Mesothelial cell of epicardium (in vitro differentiated cells): ENCODE measurements around the gene ADIRF. TPM values are rescaled to one million over a fixed set of nuclear protein-coding genes. Genes with fewer than 3 reads are reported as not detected.
"Not testable (repeated sequence)": the region's sequence is repeated elsewhere in the genome, so short reads cannot be mapped to it uniquely, and the experiment has no call there.

Experiments used
- DNase-seq, 2 experiments: peaks; one replicate each; pipeline ENCODE4 v3.0.0; 2021; ENCODE audit warnings: low spot score in 2 of 2; ENCODE audit not compliant: unreplicated experiment in 2 of 2
- H3K27ac Mint-ChIP-seq: 2 replicates; pipeline ENCODE4 v1.8.0; 2021; ENCODE audit warnings: mixed read lengths
- H3K27me3 Mint-ChIP-seq: 2 replicates; pipeline ENCODE4 v1.8.0; 2021; ENCODE audit warnings: low read depth, mixed read lengths
- H3K36me3 Mint-ChIP-seq: 2 replicates; pipeline ENCODE4 v1.8.0; 2021; ENCODE audit warnings: mixed read lengths
- H3K4me1 Mint-ChIP-seq: 2 replicates; pipeline ENCODE4 v1.8.0; 2021; ENCODE audit warnings: mixed read lengths
- H3K4me3 Mint-ChIP-seq: 2 replicates; pipeline ENCODE4 v1.8.0; 2021; ENCODE audit warnings: mild to moderate bottlenecking, moderate library complexity, mixed read lengths
- H3K9me3 Mint-ChIP-seq: 2 replicates; pipeline ENCODE4 v1.8.0; 2021; ENCODE audit warnings: mixed read lengths
- total RNA-seq: library from RNA; stranded (reverse); gene quantifications from 3 replicates; pipeline ENCODE4 v1.2.1, GENCODE V29; 2021
- TF ChIP-seq, protein P1 (sequence below): fragments of 200-600 bp; sonication (generic); IDR thresholded peaks from one replicate; pipeline ENCODE4 v1.5.0; 2021; ENCODE audit warnings: antibody characterized with exemption; ENCODE audit not compliant: unreplicated experiment

ADIRF gene
- total RNA-seq, 1 donor from 2014 or later: not detected

- H3K27ac Mint-ChIP-seq: no peak overlapping the region
Measured at GRCh38 chr10:86992456-86992855, 24.2 kb downstream of the ADIRF start.

DNA sequence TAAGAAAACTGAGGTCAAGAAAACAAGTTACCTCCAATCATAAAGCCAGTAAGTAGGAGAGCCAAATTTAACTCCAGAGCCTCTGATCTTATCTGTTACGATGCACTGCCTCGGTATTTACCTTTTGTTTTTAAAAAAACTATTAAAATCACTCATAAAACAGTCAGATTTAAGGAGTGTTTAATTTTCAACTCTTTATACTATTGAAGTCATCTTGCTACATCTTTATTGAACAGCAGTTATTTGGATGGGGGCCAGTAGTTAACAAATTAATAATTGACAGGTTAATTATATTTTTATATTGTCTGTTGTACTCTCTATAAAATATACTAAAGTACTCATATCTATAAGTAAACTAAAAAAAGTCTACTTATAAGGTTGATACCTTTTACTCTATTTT lies 24.6 kb downstream of the ADIRF start:
- no peak for DNase-seq
- H3K4me1 Mint-ChIP-seq: peaks cover 10% of the 10 kb centered on the region
- H3K27ac Mint-ChIP-seq: no peak overlapping the region
- no peaks in the 10 kb centered on the region for H3K27me3 Mint-ChIP-seq
- H3K4me3 Mint-ChIP-seq: no peak overlapping the region
- no peaks in the 10 kb centered on the region for H3K36me3 Mint-ChIP-seq
- TF ChIP-seq, protein P1, sequence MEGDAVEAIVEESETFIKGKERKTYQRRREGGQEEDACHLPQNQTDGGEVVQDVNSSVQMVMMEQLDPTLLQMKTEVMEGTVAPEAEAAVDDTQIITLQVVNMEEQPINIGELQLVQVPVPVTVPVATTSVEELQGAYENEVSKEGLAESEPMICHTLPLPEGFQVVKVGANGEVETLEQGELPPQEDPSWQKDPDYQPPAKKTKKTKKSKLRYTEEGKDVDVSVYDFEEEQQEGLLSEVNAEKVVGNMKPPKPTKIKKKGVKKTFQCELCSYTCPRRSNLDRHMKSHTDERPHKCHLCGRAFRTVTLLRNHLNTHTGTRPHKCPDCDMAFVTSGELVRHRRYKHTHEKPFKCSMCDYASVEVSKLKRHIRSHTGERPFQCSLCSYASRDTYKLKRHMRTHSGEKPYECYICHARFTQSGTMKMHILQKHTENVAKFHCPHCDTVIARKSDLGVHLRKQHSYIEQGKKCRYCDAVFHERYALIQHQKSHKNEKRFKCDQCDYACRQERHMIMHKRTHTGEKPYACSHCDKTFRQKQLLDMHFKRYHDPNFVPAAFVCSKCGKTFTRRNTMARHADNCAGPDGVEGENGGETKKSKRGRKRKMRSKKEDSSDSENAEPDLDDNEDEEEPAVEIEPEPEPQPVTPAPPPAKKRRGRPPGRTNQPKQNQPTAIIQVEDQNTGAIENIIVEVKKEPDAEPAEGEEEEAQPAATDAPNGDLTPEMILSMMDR: no peak
- no peaks in the 10 kb centered on the region for H3K9me3 Mint-ChIP-seq

More at GRCh38 chr10:86992456-86992855, 24.2 kb downstream of the ADIRF start:
- no peak overlapping the region for H3K4me3 Mint-ChIP-seq
- no peaks in the 10 kb centered on the region for H3K27me3 Mint-ChIP-seq
- no peaks in the 10 kb centered on the region for H3K9me3 Mint-ChIP-seq
- TF ChIP-seq, protein P1: no peak
- H3K4me1 Mint-ChIP-seq: peaks cover 10% of the 10 kb centered on the region
- H3K36me3 Mint-ChIP-seq: no peaks in the 10 kb centered on the region
- DNase-seq: no peak

DNA sequence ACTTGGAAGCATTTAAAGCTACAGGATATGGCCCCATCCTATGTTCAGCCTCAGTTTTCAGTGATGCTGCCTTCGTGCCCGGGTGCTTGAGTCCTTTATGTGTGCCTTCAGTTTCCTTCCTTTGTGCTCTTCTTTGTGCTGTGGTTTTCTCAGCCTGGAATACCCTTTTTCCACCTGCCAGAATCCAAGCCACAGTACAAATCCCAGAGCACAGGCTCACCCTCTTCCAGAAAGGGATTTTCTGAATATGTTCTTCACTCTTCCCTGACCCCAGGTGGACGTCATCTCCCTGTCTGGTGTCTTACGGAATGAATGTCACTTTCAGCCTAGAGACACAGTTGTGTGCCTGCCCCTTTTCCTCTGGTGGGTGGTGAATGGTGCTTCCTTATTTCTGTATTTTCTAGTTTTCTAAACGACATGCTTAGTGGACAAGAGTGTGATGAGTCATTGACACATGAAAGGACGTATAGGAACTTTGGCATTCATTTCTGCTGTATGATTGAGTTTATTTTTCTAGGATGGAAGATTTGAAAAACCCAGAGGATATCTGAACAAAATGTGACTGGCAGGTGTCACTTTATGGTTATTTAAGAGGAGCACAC lies 31.6 kb downstream of the ADIRF start:
- H3K27ac Mint-ChIP-seq, DNase-seq, H3K27me3 Mint-ChIP-seq, H3K9me3 Mint-ChIP-seq, H3K36me3 Mint-ChIP-seq, H3K4me1 Mint-ChIP-seq, H3K4me3 Mint-ChIP-seq: not testable (repeated sequence)

- Mint-ChIP-seq H3K36me3 (no peaks in the 10 kb centered on the region), H3K27me3 (no peaks in the 10 kb centered on the region), H3K4me1 (no peaks in the 10 kb centered on the region), H3K4me3 (no peak overlapping the region), H3K9me3 (no peaks in the 10 kb centered on the region), H3K27ac (no peak overlapping the region)
- DNase-seq: no peak
- TF ChIP-seq, protein P1: no peak
Measured at GRCh38 chr10:87000491-87000890, 32.2 kb downstream of the ADIRF start.

DNA sequence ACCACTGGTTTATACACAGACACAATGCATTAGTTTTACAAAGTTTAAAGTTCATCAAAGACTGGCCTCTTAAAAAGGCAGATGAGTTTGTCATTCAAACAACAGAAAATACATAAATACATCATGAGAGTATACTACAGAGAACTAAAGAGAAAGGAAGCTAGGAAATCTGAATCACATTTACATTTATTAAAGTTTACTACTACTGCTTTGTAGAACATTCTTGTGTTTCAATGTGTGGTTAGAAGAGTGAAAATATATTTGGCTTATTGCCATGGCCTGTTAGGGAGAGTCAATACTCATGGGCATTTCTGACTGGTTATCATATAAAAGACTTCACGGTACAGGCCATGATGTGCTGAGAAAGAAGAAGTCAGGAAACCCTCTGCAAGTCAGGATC lies 38.8 kb downstream of the ADIRF start:
- H3K36me3 Mint-ChIP-seq, H3K27me3 Mint-ChIP-seq, DNase-seq, H3K9me3 Mint-ChIP-seq, H3K4me1 Mint-ChIP-seq, H3K4me3 Mint-ChIP-seq, H3K27ac Mint-ChIP-seq: not testable (repeated sequence)

DNA sequence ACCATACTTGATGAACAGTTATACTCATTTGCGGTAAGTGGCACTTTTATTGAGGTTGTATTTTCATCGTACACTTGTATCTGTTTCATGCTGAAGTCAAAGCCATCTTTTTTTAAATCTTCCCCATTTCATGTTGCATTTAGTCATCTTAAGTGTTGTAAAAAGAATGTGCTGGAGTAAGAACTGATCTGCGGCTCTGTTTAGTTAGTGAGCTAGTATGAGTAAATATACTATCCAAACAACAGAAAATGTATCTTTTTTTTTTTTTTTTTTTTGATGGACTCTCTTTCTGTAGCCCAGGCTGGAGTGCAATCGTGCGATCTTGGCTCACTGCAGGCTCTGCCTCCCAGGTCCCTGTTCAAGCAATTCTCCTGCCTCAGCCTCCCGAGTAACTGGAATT lies 39.4 kb downstream of the ADIRF start:
- H3K4me1 Mint-ChIP-seq, H3K27ac Mint-ChIP-seq, H3K4me3 Mint-ChIP-seq, H3K36me3 Mint-ChIP-seq, H3K9me3 Mint-ChIP-seq, DNase-seq, H3K27me3 Mint-ChIP-seq: not testable (repeated sequence)

DNA sequence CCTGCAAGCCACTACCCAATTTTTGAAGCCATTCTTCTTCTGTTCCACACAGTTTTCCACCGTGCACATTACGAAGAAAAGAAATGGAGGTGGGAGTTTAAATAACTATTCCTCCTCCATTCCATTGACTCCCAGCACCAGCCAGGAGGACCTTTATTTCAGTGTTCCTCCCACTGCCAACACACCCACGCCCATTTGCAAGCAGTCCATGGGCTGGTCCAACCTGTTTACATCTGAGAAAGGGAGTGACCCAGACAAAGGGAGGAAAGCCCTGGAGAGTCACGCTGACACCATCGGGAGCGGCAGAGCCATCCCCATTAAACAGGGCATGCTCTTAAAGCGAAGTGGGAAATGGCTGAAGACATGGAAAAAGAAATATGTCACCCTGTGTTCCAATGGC lies 40.0 kb downstream of the ADIRF start:
- not testable (repeated sequence) for H3K4me3 Mint-ChIP-seq, H3K27me3 Mint-ChIP-seq, DNase-seq, H3K36me3 Mint-ChIP-seq, H3K27ac Mint-ChIP-seq, H3K9me3 Mint-ChIP-seq, H3K4me1 Mint-ChIP-seq

GRCh38 chr10:87009134-87009696 lies 40.9 kb downstream of the ADIRF start:
- H3K9me3 Mint-ChIP-seq, H3K36me3 Mint-ChIP-seq, H3K27ac Mint-ChIP-seq, H3K4me1 Mint-ChIP-seq, DNase-seq, H3K27me3 Mint-ChIP-seq, H3K4me3 Mint-ChIP-seq: not testable (repeated sequence)

DNA sequence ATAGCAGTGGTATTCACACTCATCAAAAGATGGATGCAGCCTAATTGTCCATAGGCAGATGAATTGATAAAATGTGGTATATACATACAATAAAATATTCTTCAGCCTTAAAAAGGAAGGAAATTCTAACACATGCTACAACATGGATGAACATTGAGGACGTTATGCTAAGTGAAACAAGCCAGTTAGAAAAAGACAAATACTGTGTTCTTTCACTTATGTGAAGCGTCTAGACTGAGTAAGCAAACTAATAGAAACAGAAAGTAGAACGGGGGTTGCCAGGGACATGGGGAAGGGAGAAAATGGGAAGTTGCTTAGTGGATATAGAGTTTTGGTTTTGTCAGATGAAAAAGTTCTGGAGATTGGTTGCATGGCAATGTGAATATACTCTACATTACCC lies 45.2 kb downstream of the ADIRF start:
- DNase-seq, H3K27ac Mint-ChIP-seq, H3K9me3 Mint-ChIP-seq, H3K4me3 Mint-ChIP-seq, H3K4me1 Mint-ChIP-seq, H3K27me3 Mint-ChIP-seq, H3K36me3 Mint-ChIP-seq: not testable (repeated sequence)

GRCh38 chr10:87014986-87015716 lies 46.9 kb downstream of the ADIRF start:
- not testable (repeated sequence) for DNase-seq, H3K36me3 Mint-ChIP-seq, H3K9me3 Mint-ChIP-seq, H3K4me1 Mint-ChIP-seq, H3K27me3 Mint-ChIP-seq, H3K27ac Mint-ChIP-seq, H3K4me3 Mint-ChIP-seq

- H3K27me3 Mint-ChIP-seq, H3K4me3 Mint-ChIP-seq, DNase-seq, H3K4me1 Mint-ChIP-seq, H3K27ac Mint-ChIP-seq, H3K36me3 Mint-ChIP-seq, H3K9me3 Mint-ChIP-seq: not testable (repeated sequence)
Measured at GRCh38 chr10:87018127-87018526, 49.8 kb downstream of the ADIRF start.
